Transverse colon (tissue), 4 donors: Measurements from ENCODE around the gene SLC1A3.

Experiments
- EP300 ChIP-seq: sonication (generic); formaldehyde crosslinking; IDR thresholded peaks from one replicate; pipeline ENCODE4 v1.6.1; 2017; ENCODE audit warnings: antibody characterized with exemption, low read depth
- POLR2A ChIP-seq: fragments of 450-650 bp; IDR thresholded peaks from one replicate; pipeline ENCODE4 v1.6.1; 2016; ENCODE audit warnings: antibody characterized with exemption, mild to moderate bottlenecking, moderate library complexity
- POLR2AphosphoS5 ChIP-seq, 3 donors: sonication (generic); formaldehyde crosslinking; IDR thresholded peaks; one replicate each; pipeline ENCODE4 v1.6.1; 2016; ENCODE audit warnings: antibody characterized with exemption in 3 of 3
- TF ChIP-seq, protein P1 (sequence below), 5 experiments: fragments of 200-600 bp in 3 of 5; fragments of 450-650 bp in 2 of 5; sonication (generic) in 3 of 5; IDR thresholded peaks; 1 replicate in 2 of 5; 2 replicates in 3 of 5; pipeline ENCODE4 v1.5.1; 2016 to 2017; ENCODE audit warnings: antibody characterized with exemption in 5 of 5, inconsistent platforms in 3 of 5, mild to moderate bottlenecking in 2 of 5, moderate library complexity in 1 of 5

DNA sequence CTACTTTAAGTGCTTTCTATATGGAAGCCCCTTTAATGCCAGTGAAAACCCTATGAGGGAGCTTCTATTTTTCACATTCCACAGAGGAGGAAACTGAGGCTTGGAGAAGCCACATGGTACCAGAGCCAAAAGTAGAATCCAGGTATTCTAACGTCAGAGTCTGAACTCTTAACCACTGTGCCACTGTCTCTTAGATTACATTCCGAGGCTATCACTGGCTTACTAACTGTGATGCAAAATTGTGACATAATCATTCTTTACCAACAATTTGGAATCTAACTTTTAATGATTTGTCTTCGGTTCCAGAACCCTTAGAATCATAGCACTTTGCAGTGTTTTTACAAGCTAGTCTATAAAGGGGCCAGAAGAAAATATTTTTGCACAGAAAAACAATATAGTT is 59.2 kb downstream of the SLC1A3 start:
- TF ChIP-seq, protein P1, sequence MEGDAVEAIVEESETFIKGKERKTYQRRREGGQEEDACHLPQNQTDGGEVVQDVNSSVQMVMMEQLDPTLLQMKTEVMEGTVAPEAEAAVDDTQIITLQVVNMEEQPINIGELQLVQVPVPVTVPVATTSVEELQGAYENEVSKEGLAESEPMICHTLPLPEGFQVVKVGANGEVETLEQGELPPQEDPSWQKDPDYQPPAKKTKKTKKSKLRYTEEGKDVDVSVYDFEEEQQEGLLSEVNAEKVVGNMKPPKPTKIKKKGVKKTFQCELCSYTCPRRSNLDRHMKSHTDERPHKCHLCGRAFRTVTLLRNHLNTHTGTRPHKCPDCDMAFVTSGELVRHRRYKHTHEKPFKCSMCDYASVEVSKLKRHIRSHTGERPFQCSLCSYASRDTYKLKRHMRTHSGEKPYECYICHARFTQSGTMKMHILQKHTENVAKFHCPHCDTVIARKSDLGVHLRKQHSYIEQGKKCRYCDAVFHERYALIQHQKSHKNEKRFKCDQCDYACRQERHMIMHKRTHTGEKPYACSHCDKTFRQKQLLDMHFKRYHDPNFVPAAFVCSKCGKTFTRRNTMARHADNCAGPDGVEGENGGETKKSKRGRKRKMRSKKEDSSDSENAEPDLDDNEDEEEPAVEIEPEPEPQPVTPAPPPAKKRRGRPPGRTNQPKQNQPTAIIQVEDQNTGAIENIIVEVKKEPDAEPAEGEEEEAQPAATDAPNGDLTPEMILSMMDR (IDR thresholded peaks at IDR 0.05): no peak
- no peak for TF ChIP-seq EP300
- TF ChIP-seq POLR2A: no peak
- TF ChIP-seq POLR2AphosphoS5 (IDR thresholded peaks at IDR 0.05): no peak
